Peyer's patch (tissue), 4 donors: Measurements from ENCODE around the gene RIMBP2. TPM values are rescaled to one million over a fixed set of nuclear protein-coding genes. Genes with fewer than 3 reads are reported as not detected.

Experiments
- DNase-seq, 3 donors: peaks; one replicate each; pipeline ENCODE4 v3.0.0-alpha.2; 2017 to 2019
- H3K27ac ChIP-seq, 4 donors: fragments of 200-600 bp; sonication (generic); one replicate each; pipeline ENCODE4 v1.5.1; 2016 to 2019
- H3K27me3 ChIP-seq, 2 donors: fragments of 200-600 bp; sonication (generic); one replicate each; pipeline ENCODE4 v1.5.1; 2019
- H3K36me3 ChIP-seq, 3 donors: fragments of 200-600 bp; sonication (generic); one replicate each; pipeline ENCODE4 v1.5.1; 2016 to 2019
- H3K4me1 ChIP-seq, 4 donors: fragments of 200-600 bp; sonication (generic); one replicate each; pipeline ENCODE4 v1.5.1; 2016 to 2019
- H3K4me3 ChIP-seq, 4 donors: fragments of 200-600 bp; sonication (generic); 1 replicate in 3 of 4; 2 replicates in 1 of 4; pipeline ENCODE4 v1.5.1; 2016 to 2019; ENCODE audit warnings: mild to moderate bottlenecking in 1 of 4
- H3K9me3 ChIP-seq, 4 donors: fragments of 200-600 bp; sonication (generic); one replicate each; pipeline ENCODE4 v1.5.1; 2016 to 2019; ENCODE audit warnings: mild to moderate bottlenecking in 1 of 4
- CTCF ChIP-seq, 6 experiments: fragments of 450-650 bp in 4 of 6; fragments of 200-600 bp in 2 of 6; sonication (generic) in 1 of 6; IDR thresholded peaks; one replicate each; pipeline ENCODE4 v1.5.1; 2017 to 2019; ENCODE audit warnings: antibody characterized with exemption in 6 of 6, mild to moderate bottlenecking in 3 of 6, moderate library complexity in 1 of 6
- POLR2A ChIP-seq, 2 donors: fragments of 450-650 bp; IDR thresholded peaks; one replicate each; pipeline ENCODE4 v1.5.1; 2017; ENCODE audit warnings: antibody characterized with exemption in 2 of 2, mild to moderate bottlenecking in 2 of 2, moderate library complexity in 2 of 2
- total RNA-seq, 4 donors: library from RNA; depleted of rRNA; stranded (reverse); fragments of >200 nt; gene quantifications; one replicate each; pipeline ENCODE4 v1.1.0, GENCODE V29; 2016

The RIMBP2 gene
- total RNA-seq, 4 donors from 2014 or later = 8.8 to 19.8 (median 16.0) TPM

- Histone ChIP-seq H3K9me3 (no peaks in the 10 kb centered on the region), H3K36me3 (no peaks in the 10 kb centered on the region), H3K27me3 (no peaks in the 10 kb centered on the region), H3K4me3 (no peak overlapping the region), H3K4me1 (no peaks in the 10 kb centered on the region), H3K27ac (no peak overlapping the region)
- TF ChIP-seq POLR2A (IDR thresholded peaks at IDR 0.05) = no peak
- TF ChIP-seq CTCF (IDR thresholded peaks at IDR 0.05) = no peak
- no peak for DNase-seq
Observed at GRCh38 chr12:130422676-130423075, 293.4 kb downstream of the RIMBP2 start.

- TF ChIP-seq CTCF (IDR thresholded peaks at IDR 0.05) = no peak
- no peak for TF ChIP-seq POLR2A (IDR thresholded peaks at IDR 0.05)
- Histone ChIP-seq H3K27me3 (no peaks in the 10 kb centered on the region), H3K27ac (no peak overlapping the region), H3K9me3 (no peaks in the 10 kb centered on the region), H3K36me3 (no peaks in the 10 kb centered on the region), H3K4me3 (no peak overlapping the region), H3K4me1 (no peaks in the 10 kb centered on the region)
- DNase-seq = no peak
Observed at GRCh38 chr12:130421896-130422295, 294.2 kb downstream of the RIMBP2 start.

- no peaks in the 10 kb centered on the region for H3K27me3 ChIP-seq
- TF ChIP-seq CTCF (IDR thresholded peaks at IDR 0.05) (no peak), POLR2A (IDR thresholded peaks at IDR 0.05) (no peak)
Observed at GRCh38 chr12:130420071-130420470, 296.0 kb downstream of the RIMBP2 start.

GRCh38 chr12:130419116-130419515, 297.0 kb downstream of the RIMBP2 start:
- no peak for DNase-seq
- Histone ChIP-seq H3K4me3 (no peak overlapping the region), H3K36me3 (no peaks in the 10 kb centered on the region), H3K9me3 (no peaks in the 10 kb centered on the region), H3K27me3 (no peaks in the 10 kb centered on the region), H3K4me1 (no peaks in the 10 kb centered on the region), H3K27ac (no peak overlapping the region)
- TF ChIP-seq POLR2A (IDR thresholded peaks at IDR 0.05) (no peak), CTCF (IDR thresholded peaks at IDR 0.05) (no peak)

More at GRCh38 chr12:130420071-130420470, 296.0 kb downstream of the RIMBP2 start:
- DNase-seq = no peak
- no peaks in the 10 kb centered on the region for H3K4me1 ChIP-seq
- H3K4me3 ChIP-seq = no peak overlapping the region
- no peak overlapping the region for H3K27ac ChIP-seq
- no peaks in the 10 kb centered on the region for H3K36me3 ChIP-seq
- no peaks in the 10 kb centered on the region for H3K9me3 ChIP-seq

- Histone ChIP-seq H3K27ac (no peak overlapping the region), H3K4me3 (no peak overlapping the region), H3K4me1 (no peaks in the 10 kb centered on the region), H3K36me3 (no peaks in the 10 kb centered on the region), H3K27me3 (no peaks in the 10 kb centered on the region), H3K9me3 (no peaks in the 10 kb centered on the region)
- no peak for DNase-seq
- no peak for TF ChIP-seq CTCF (IDR thresholded peaks at IDR 0.05)
- no peak for TF ChIP-seq POLR2A (IDR thresholded peaks at IDR 0.05)
Observed at GRCh38 chr12:130418251-130418650, 297.8 kb downstream of the RIMBP2 start.

GRCh38 chr12:130414381-130414780, 301.7 kb downstream of the RIMBP2 start:
- H3K36me3 ChIP-seq = no peaks in the 10 kb centered on the region
- no peaks in the 10 kb centered on the region for H3K4me1 ChIP-seq
- H3K27ac ChIP-seq = no peak overlapping the region
- H3K27me3 ChIP-seq = no peaks in the 10 kb centered on the region
- DNase-seq = no peak
- TF ChIP-seq POLR2A (IDR thresholded peaks at IDR 0.05) (no peak), CTCF (IDR thresholded peaks at IDR 0.05) (no peak)
- H3K9me3 ChIP-seq = no peaks in the 10 kb centered on the region
- no peak overlapping the region for H3K4me3 ChIP-seq
